Stimulated activated CD8-positive, alpha-beta memory T cell treated with anti-CD3 and anti-CD28 coated beads, Interleukin-15, amount 100 ng/mL, for 48 hours (primary cell): ENCODE results near the gene LCMT2.
"Not testable (repeated sequence)": the region's sequence is repeated elsewhere in the genome, so short reads cannot be mapped to it uniquely, and the experiment has no call there.

Source experiments
- DNase-seq, 2 donors: peaks; one replicate each; pipeline ENCODE4 v3.0.0-alpha.2; 2020; ENCODE audit warnings: low read depth in 2 of 2

The LCMT2 gene

DNA sequence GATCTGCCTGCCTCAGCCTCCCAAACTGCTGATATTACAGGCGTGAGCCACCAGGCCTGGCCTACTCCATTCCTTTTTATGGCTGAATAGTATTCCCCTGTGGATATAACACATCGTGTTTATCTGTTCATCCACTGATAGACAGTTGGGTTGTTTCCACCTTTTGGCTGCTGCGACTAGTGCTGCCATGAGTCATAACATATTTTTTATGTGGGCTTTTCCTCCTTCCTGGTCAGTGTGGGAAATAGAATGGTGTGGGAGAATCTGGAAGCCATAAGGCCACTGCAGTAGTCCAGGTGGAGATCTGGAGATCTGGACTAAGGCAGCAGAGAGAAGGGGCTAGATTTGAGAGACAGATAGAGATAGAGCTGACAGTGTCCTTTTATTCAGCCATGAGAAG, 16.2 kb downstream of the LCMT2 start:
- no peak for DNase-seq

GRCh38 chr15:43312378-43312777, 18.0 kb downstream of the LCMT2 start:
- no peak for DNase-seq

DNA sequence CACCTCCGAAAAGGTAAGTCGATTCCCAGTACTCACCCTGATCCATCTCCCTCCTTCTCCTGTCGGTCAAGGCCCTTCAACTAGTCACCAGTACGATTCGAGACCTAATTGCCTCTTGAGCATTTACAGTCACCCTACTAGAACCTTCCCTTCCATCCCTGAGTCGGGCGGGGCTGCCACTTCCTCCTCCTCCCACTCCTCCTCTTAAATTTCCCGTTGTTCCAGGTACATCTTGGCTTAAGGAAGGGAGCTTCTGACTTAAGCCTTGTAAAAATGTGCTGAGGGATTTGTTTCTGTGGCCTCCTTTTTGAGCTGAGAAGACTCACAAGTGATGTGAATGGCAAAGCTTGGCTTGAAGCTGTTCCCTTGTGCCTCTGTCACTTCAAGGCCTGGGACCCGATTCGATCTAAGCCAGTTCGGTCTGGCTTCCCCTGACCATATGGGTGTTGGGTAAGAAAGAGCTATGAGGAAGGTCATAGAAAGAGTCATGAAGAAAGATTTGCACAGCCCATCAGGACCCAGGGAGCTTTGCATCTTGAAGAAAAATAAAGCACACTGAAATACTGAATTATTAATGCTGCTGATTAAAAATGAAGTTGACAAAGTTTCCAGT, 28.1 kb downstream of the LCMT2 start, which contains the start of gene TGM7:
TGM7 (minus strand) TSS at position 51 of the 613 bp plus-strand sequence.
- no peak for DNase-seq

DNA sequence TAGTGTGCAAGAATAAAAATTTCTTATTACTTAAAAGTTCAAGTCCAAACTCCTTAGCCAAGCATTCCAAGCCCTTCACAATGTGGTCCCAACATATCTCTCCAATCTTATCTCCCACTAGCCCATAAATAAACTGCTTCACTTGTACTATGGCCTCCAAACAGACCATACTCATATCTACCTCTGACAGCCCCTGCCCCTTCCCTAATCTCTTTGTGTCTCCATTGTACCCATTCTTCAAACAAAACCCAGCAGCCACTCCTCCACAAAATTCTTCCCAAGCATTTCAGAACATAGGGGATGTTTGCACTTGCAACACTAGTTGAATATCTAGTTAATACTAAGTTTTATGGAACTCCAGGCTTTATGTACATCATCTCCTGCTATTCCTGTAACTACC, 30.5 kb downstream of the LCMT2 start:
- no peak for DNase-seq

DNA sequence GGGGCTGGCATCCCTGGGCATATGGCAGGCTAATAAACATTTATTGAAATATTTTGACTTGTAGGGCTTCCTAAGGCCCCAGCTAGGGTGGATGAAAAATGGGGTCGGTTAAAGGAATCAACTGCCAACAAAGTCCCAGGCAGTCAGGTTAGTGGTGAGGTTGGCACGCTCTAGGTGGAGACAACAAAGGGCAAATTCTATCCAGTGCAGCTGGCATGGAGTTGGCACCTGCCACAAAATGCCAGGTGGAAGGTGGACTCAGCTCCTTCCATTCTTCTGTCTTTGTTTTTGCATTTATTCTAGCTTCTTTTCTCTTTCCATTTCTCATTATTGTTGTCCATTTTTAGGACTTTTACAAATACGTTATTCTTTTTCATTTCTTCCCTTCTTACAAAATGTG, 31.0 kb downstream of the LCMT2 start:
- no peak for DNase-seq

DNA sequence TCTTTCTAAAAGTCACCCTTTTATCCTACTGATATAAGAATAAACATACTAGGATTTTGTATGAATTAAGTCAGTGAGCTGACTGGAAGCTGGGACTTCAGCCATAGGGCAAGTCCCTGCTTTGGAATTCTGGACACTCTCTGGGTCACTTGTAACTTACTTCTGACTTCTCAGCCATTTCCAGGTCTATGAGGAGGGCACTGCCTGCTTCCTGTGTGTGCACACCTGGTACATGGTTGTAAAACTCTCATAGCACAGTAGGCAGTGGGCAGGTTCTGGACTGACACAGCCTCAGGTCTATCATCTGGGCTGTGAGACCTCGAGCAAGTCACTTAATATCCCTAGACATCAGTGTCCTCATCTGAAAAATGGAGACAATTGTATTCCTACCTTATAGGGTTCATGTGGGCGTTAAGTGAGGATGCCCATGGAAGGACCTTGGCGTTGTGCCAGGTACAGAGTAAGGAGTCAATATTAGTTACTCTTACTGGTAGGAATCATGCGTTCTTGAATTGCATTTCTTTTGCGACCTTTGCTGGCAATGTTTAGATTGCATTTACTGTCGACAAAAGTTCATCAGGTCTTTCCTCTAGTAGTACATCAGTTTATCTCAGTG, 36.2 kb downstream of the LCMT2 start:
- no peak for DNase-seq

GRCh38 chr15:43293432-43293831, 36.9 kb downstream of the LCMT2 start:
- DNase-seq: no peak

DNA sequence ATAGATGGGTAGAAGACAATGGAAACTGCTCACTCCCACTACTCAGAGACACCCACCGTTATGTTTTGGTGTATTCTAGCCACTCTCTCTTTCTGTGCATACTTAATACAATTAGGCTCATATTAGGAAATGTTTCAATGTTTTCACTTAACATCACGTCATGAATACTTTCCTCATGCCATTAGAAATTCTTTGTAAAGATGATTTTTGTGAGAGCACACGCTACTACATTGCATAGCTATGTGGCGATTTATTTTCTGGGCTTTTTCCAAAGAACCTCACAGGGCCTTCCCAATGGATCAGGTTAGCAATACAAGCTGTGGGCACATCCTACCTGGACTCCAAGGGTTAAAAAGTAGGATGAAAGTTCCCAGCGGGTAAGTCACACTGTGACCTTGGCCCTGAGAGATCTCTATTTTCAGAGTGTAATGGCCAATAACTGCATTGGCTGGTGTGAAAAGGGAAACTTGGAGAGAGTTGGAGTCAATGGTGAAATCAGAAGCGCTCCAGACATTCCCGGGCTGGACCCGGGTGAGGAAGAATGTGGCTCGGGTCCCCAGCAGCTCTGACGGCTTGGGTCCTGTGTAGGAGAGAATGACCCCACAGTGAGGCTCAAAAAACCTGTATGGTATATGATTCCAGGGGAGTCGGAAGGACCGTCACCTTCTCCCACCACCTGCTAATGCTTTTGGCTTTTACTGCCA, 37.8 kb downstream of the LCMT2 start:
- DNase-seq: no peak

DNA sequence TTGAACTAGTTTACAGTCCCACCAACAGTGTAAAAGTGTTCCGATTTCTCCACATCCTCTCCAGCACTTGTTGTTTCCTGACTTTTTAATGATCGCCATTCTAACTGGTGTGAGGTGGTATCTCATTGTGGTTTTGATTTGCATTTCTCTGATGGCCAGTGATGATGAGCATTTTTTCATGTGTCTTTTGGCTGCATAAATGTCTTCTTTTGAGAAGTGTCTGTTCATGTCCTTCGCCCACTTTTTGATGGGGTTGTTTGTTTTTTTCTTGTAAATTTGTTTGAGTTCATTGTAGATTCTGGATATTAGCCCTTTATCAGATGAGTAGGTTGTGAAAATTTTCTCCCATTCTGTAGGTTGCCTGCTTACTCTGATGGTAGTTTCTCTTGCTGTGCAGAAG, 40.7 kb downstream of the LCMT2 start:
- DNase-seq: not testable (repeated sequence)

DNA sequence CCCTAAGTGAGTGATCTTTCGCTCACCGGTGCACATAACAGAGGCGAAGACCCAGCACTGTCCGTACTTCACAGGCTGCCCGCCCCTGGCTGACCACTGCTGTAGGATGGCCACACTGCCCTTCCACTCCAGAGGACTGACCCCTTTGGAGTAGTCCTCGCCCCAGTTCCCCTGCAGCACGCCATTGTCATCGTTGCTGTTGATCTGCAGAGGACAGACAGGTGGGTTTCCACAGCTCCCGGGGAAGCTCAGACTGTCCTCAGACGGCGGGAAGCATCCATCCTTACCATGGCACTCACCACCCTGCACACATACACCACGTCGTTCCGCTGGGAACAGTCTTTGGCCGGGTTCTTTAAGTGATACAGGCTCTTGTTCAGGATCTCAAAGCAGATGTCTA, 43.1 kb downstream of the LCMT2 start:
- DNase-seq: no peak

DNA sequence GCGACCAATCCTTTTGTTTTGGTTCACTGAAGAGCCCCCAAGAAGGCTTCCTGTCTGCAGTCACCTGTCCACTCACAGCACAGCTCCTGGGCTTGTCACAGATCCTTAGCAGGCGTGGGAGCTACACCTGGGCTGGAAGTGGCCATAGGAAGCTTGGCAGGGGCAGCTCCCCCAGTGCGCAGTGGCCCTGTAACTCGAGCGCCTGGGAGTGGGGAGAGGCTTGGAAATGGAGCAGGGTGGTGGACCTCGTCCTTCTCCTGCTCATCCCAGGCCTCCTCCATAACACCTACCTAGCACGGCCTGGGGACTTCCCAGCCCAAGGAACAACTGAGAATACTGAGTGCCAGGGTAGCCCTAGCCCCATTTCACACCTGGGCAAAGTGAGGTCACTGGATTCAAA, 44.3 kb downstream of the LCMT2 start:
- DNase-seq: no peak

GRCh38 chr15:43285609-43286037, 44.8 kb downstream of the LCMT2 start:
- peak in 1 of 2 donors; percentile 27 for DNase-seq

- no peak for DNase-seq
Observed at GRCh38 chr15:43283526-43283925, 46.8 kb downstream of the LCMT2 start.

- no peak for DNase-seq
Observed at GRCh38 chr15:43281926-43282602, 48.3 kb downstream of the LCMT2 start.

DNA sequence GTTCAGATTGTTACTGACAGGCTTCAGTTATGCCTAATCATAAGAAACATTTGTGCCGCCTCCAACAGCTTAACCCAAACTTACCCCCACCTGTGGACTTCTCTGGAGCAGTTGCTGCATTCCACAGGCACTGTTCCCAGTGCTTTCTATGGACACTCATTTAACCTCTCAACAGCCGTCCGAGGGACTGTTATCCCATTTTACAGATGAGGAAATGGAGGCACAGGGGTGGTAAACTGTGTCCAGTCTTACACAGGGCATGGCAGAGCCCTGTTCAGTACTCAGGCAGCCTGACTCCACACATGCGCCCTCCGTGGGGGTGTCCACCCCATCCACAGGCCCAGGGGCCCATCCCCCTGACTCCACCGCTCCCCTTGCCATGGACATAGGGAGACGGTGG, 49.4 kb downstream of the LCMT2 start:
- no peak for DNase-seq

DNA sequence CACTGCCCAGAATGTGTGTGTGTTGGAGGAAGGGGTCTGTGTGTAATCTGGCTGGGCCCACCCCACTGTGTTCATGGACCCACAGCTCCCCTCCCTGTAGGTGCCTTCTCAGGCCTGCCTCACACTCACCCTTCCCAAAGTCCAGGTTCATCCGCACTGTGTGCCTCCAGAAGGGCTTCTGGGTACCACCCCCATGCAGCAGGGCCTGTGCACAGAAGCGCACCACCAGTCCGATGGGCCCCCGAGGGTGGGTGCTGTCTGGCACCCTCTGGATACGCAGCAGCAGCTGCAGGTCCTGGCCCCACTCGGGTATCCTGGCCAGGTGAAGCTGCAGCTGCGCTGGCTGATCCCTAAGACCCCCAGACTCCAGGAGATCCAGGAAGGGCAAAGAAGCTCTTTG, 50.9 kb downstream of the LCMT2 start:
- no peak for DNase-seq

GRCh38 chr15:43278869-43279268, 51.5 kb downstream of the LCMT2 start:
- no peak for DNase-seq

- DNase-seq: no peak
Observed at GRCh38 chr15:43277901-43278300, 52.5 kb downstream of the LCMT2 start.

GRCh38 chr15:43277231-43277823, 53.0 kb downstream of the LCMT2 start:
- DNase-seq: no peak

DNA sequence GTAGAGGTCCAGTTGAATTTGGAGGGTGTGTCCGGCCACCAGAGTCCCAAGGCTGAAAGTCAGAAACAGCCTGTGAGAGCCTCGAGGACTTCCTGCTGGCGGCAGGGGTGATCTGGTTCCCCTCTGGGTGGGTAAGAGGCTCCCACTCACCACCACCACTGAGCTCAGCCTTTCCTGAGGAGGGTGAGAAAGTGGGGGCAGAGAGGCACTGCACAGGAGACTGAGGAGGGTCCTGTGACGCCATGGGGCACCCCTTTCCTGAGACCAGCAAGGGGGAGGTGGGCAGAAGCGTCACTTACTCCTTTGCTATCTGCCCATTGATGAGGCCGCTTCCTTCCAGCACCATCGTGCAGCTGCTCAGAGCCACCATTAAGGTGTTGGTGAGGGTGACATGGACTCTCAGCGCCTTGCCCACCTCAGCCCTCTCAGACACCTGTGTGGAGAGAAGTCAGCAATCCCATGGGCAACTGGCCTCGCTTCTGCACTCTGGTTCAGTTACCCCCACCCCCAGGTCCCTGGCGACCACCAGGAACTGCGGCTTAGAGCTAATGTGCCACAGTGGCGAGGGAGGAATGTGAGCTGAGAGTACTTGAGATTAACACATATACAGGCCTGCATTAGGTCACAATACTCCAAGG, 53.7 kb downstream of the LCMT2 start:
- DNase-seq: no peak

GRCh38 chr15:43275740-43276562, 54.4 kb downstream of the LCMT2 start:
- DNase-seq: no peak
